Stimulated activated CD4-positive, alpha-beta T cell treated with anti-CD3 and anti-CD28 coated beads, Interleukin-2, amount 100 ng/mL, for 48 hours (primary cell): ENCODE results near the gene EEF1A2.
"Not testable (repeated sequence)": the region's sequence is repeated elsewhere in the genome, so short reads cannot be mapped to it uniquely, and the experiment has no call there.

ENCODE experiments used
- DNase-seq, 2 donors: peaks; one replicate each; pipeline ENCODE4 v3.0.0-alpha.2; 2020

The EEF1A2 gene

DNA sequence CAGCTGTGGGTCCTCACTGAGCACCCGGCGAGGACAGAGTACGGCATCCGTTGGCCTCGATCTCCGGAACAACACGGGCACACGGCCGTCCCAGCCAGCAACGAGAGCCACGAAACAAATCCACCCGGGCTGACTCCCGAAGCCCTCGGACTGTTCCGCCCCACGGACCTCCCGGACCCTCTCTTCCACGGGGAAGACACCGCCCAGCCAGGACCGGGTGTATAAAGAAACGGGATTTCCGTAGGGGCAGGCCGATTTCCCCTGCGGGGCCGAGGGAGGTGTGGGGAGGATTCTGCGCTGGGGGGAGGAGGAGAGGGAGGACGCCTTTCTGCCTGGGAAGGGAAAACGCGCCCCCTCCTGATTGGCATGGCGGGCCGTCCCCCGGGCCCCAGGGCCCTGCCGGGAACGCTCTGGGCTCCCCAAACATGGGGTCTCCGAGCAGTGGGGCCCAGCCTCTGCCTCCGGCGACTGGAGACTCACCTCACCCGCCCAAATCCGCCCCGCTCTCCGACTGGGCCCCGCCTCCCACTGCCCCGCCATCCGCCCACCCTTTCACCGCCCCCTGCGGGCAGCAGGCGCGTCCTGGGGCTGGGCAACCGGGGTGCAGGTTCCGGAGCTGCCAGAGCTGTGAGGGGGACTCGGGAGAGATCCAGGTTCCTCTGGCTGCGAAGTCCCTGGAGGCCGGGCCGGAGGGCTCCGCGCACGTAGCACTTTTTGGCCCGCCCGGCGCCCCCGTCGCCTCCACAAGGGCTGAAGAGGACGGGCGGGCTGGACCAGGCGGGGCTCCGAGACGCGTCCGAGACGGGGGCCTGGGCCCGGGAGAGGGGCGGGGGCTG is 21.0 kb upstream of the EEF1A2 start:
- peak; percentile 47 to 55 for DNase-seq

DNA sequence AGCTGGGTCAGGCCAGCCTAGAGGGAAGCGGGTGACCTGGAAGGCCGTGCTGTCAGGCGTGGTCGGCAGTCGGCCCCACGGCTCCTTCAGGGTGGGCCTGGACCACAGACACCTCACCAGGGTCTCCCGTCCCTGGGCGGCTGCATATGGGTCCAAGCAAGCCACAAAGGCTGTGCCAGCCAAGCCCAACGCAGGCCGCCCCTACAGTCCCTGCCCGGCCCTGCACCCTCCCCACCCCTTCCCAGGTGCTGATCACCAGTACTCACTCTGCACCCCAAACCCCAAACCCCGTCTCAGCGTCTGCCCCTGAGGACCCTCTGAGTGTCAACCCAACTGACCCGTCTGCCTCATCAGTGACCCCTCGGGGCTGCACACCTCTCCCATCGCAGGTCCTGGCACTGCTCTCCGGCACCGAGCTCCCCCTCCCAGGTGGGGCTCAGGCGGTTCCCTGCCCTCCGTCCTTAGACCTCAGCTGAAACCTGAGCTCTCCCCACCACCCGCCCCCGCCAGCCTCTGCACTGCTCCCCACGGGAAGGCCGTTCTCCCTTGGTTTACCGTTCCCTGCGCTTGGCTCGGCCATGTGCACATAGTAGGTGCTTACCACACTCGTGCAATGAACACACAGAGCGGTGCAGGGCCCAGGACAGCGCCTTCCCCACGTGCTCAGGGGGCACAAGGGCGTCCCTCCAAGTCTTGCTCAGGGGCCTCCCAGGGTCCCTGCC is 20.2 kb upstream of the EEF1A2 start:
- DNase-seq = no peak

DNA sequence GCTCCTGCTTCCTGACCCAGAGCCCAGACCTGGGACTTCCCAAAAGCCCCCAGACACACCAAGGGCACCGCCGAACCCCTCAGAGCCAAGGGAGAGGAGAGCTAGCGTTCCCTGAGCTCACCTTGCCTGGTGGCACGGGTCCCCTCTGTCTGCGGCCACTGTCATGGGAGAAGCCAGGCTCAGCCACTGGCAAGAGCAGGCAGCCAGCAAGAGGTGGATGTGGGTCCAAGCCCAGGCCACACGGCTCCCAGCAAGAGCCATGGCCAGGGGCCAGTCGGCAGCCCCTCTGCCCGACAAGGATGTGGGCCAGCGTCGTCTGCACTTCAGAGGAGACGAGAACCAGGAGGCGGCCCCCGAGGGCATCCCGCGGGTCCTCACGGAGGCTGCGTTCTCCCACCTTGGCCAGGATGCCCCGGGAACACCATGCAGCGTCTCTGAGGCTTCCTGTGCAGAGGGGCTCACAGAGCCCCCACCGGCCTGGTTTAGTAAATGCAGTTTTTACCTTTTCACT is 19.5 kb upstream of the EEF1A2 start:
- DNase-seq = no peak

DNA sequence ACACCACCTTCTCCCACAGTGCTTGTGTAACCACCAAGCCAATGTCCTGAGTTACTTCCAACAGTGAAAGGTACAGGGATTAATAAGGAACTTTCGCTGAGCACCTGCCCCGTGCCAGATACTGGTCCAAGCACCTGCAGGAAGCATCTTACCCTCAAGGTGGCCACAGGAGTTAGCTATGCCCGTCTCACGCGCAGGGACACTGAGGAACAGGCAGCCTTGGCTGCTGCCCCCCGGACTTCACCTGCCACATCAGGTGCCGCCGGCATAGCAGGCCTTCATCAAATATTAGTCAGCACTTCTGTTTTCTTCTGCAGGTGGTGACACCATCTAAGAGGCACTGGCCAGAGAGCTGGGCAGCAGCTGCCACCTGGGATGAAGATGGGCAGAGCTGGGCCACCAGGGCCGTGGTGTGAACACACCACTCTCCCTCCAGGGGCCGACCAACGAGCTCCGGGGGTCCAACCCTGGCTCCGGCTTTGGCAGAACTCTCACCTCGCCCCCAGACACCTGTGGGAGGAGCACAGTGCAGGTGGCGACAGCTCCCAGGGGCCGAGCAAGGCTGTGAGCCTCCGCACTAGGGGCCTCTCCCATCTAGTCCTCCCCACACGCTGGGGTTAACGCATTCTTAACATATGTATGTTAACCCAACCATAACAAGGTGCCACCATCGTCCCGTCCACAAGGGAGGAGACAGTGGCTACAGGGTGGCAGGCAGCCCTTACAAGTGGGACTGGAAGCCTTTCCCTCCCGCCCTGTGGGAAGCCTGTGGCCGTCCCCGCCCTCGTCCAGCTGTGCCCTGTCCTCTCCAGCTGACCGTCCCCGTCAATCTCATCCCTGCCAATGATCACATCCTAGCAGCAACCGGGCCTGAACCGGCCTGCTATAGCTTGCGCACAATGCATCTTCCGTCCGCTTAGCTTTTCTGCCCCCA is 18.8 kb upstream of the EEF1A2 start:
- DNase-seq = no peak

DNA sequence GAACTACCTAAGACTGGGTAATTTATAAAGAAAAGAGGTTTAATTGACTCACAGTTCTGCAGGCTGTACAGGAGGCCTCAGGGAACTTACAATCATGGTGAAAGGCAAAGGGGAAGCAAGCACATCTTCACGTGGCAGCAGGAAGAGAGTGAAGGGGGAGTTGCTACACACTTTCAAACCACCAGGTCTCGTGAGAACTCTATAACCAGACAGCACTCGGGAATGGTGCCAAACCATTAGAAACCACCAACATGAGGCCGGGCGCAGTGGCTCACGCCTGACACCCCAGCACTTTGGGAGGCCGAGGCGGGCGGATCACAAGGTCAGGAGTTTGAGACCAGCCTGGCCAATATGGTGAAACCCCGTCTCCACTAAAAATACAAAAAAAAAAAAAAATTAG is 15.6 kb upstream of the EEF1A2 start:
- not testable (repeated sequence) for DNase-seq

- DNase-seq = no peak
These were observed 14.3 kb upstream of the EEF1A2 start for GRCh38 chr20:63513207-63513606.

DNA sequence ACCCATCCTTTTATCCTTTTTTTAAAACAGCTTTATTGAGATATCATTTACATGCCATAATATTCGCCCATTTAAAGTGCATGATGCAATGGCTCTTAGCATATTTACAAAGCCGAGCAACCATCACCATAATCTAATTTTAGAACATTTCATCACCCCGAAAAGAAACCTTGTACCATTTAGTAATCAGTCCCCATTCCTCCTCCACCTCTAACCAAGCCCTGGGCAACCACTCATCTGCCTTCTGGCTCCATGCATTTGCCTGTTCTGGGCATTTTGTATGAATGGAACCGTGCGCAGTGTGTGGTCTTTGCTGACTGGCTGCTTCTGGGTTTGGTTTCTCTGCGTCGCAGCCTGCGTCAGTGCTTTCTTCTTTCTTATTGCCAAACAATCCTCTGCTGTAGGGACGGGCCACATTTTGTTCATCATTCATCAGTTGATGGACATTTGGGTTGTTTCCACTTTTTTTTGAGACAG is 10.2 kb upstream of the EEF1A2 start:
- no peak for DNase-seq

DNA sequence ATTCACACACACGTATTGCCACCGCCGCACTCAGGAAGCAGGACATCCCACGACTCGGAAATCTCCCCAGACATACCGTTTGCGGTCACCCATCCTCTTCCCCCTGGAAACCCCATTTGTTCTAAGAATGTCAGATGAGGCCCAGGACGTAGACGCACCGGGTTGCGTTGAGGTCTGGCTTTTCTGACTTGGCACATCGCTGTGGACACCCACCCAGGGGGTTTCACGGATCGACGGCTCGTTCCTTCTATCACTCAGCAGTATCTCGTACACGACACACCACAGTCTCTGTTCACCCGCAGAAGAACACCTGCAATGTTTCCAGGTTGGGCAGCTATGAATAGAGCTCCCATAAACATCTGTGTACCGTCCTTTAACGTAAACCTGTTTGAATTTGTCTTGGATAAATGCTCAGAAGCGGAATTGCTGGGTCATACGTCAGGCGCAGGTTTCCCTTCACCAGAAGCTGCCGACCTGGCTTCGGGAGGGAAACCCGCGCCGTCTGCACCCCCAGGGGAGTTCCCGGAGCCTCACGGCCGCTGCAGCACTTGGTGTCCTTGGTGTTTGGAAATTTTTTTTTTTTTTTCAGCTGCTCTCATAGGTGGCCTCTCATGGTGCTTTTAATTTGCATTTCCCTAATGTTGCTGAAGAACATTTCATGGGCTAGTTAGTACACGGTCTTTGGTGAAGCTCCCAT is 9.3 kb upstream of the EEF1A2 start:
- no peak for DNase-seq

DNA sequence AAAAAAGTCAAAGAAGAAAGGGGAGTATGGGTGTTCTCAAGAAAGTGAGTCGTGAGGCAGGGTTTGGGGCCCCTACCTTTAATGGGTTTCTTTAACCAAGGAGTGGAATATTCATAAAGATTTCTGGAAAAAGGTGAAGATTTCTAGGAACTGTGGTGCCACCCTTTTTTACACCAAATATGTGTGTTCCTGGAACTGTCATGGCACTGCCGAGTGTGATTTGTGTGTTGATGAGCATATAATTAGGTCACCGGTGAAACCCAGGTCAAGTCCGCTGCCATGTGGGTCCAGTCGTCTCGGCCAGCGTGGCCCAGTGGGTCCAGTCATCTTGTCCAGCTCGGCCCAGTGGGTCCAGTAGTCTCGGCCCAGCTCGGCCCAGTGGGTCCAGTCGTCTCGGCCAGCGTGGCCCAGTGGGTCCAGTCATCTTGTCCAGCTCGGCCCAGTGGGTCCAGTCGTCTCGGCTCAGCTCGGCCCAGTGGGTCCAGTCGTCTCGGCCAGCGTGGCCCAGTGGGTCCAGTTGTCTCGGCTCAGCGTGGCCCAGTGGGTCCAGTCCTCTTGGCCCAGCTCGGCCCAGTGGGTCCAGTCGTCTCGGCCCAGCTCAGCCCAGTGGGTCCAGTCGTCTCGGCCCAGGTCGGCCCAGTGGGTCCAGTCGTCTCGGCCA is 8.3 kb upstream of the EEF1A2 start:
- no peak for DNase-seq

GRCh38 chr20:63505723-63506122 is 6.8 kb upstream of the EEF1A2 start:
- DNase-seq = no peak

- DNase-seq = no peak
These were observed 6.4 kb upstream of the EEF1A2 start for GRCh38 chr20:63505281-63505680.

DNA sequence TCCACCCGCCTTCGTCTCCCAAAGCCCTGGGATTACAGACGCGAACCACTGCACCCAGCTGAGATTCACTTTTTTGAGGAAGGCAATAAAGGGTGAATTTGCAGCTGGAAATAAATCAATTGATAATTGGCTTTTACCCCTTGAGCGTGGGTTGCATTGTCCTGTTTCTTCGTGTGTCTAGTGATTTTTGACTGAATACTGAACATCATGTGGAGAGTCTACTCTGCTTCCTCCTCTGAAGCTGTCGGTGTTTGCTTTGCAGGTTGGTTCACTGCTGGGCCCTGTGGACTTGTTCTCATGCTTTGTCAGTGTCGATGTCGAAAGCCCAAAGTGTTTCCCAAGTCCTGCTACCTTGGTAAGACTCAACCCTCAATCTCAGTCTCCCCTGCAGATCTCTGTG is 5.8 kb upstream of the EEF1A2 start:
- DNase-seq = no peak

DNA sequence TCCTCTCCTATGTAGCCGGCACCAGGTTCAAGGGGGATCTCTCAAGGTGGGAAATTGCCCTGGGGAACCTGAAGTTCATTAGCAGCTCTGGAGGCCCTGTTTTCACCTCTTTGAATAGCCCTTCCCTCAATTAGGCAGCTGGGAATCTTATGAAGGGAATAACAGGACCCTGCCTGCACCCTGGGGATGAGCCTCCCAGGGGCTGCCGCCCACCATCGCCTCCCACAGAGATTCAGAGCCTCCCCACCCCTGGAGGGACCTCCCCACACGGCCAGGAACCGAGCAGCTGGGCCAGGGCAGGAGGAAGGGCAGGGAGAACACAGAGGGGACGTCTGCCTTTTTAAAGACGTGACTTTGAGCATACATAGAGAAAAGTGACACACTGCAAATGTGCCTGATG is 4.6 kb upstream of the EEF1A2 start:
- no peak for DNase-seq

DNA sequence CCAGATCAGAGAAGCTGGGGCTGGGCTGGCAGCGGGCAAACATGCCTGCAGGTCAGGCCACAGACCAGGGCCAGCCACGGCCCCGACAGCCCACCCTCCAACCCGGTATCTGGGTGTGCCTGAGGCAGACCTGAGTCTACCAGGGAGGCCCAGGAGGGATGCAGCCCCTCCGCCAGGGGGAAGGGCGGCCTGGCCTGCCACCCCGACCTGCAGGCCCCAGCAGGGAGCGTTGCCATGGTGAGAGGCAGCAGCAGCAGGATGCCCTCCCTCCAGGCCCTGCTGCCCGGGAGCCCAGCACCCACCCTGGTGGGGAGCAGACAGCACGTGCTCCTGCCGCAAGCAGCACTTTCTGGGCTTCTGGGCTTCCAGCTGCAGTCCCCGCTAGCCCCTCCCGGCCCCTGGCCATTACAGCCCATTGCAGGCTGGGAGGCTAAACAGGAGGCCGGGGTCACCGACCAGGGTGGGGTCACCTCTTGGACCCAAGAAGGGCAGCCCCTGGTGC is 3.8 kb upstream of the EEF1A2 start:
- DNase-seq = no peak

GRCh38 chr20:63501818-63502670 is 3.2 kb upstream of the EEF1A2 start:
- no peak for DNase-seq

GRCh38 chr20:63500902-63501817 is 2.3 kb upstream of the EEF1A2 start:
- DNase-seq = no peak

DNA sequence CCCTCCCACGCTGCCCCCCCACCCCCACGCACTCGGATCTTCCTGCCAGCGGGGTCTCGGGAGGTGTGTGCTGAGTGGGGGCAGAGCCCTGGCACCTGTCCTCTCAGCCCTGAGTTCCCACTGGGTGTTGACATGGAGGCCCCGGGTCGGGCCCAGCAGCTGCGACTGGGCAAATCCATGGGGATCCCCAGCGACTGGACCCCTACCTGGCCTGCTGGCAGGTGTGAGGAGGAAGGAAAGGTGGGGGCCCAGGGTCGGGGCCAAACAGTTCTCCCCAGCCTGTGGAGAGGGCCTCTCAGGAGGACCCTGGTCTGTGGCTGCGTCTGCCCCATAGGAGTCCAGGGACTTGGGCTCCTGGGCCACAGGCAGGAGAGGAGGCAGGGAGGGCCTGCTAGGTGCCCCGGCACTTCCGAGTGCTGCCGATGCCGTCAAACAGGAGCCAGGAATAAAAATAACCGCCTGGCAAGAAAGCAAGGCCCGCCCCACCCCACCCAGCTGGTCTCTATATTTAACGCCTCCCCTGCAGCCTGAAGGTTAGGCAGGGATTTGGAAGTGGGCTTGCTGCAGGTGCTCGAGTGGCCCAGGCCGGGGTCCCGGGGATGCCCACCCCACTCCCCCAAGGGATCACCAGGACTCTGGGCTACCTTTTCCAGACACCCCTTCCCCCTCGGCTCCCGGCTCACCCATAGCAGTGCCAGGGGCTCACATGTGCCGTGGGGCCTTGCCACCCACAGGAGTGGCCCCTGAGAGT is 1.4 kb upstream of the EEF1A2 start:
- DNase-seq = no peak

- DNase-seq = no peak
These were observed 571 bp upstream of the EEF1A2 start for GRCh38 chr20:63499338-63499969.
